ENCODE data around the gene GTSF1L. TPM values are rescaled to one million over a fixed set of nuclear protein-coding genes. Genes with fewer than 3 reads are reported as not detected.

Gene GTSF1L
- total RNA-seq, 2 donors from 2014 or later = not detected

- no peak for DNase-seq
- no peak for ATAC-seq
- intact Hi-C loops (cut with DNase I) = no loop called here
Measured at GRCh38 chr20:43722153-43722505, 4.7 kb downstream of the GTSF1L start.

- DNase-seq = no peak
- peak in 1 of 2 donors; percentile 79 for ATAC-seq
- intact Hi-C loops (cut with DNase I) = no loop called here
Measured at GRCh38 chr20:43721429-43722152, 5.2 kb downstream of the GTSF1L start.

- intact Hi-C loops (cut with DNase I) = no loop called here
- no peak for DNase-seq
- no peak for ATAC-seq
Measured at GRCh38 chr20:43721097-43721428, 5.7 kb downstream of the GTSF1L start.

- DNase-seq (no peak), ATAC-seq (no peak)
- intact Hi-C loops (cut with DNase I) = no loop called here
Measured at GRCh38 chr20:43720007-43720406, 6.8 kb downstream of the GTSF1L start.

- no peak for DNase-seq
- no peak for ATAC-seq
- intact Hi-C loops (cut with DNase I) = no loop called here
Measured at GRCh38 chr20:43717616-43717995, 9.2 kb downstream of the GTSF1L start.

GRCh38 chr20:43716757-43717615 is 9.8 kb downstream of the GTSF1L start:
- intact Hi-C loops (cut with DNase I) = no loop called here
- peak in 1 of 2 donors; percentile 64 for ATAC-seq
- DNase-seq = no peak

- ATAC-seq (no peak), DNase-seq (no peak)
- intact Hi-C loops (cut with DNase I) = no loop called here
Measured at GRCh38 chr20:43716123-43716522, 10.7 kb downstream of the GTSF1L start.

- intact Hi-C loops (cut with DNase I) = no loop called here
Measured at GRCh38 chr20:43715511-43715910, 11.3 kb downstream of the GTSF1L start.

GRCh38 chr20:43715044-43715443 is 11.8 kb downstream of the GTSF1L start:
- intact Hi-C loops (cut with DNase I) = no loop called here
- DNase-seq = no peak
- no peak for ATAC-seq

More at GRCh38 chr20:43715511-43715910, 11.3 kb downstream of the GTSF1L start:
- no peak for ATAC-seq
- DNase-seq = no peak

GRCh38 chr20:43711098-43711654 is 15.6 kb downstream of the GTSF1L start:
- intact Hi-C loops (cut with DNase I) = no loop called here
- DNase-seq (no peak), ATAC-seq (no peak)

GRCh38 chr20:43710370-43711044 is 16.3 kb downstream of the GTSF1L start:
- DNase-seq = no peak
- ATAC-seq = no peak
- intact Hi-C loops (cut with DNase I) = no loop called here

- DNase-seq = no peak
- intact Hi-C loops (cut with DNase I) = no loop called here
- no peak for ATAC-seq
Measured at GRCh38 chr20:43702502-43702901, 24.3 kb downstream of the GTSF1L start.

GRCh38 chr20:43700627-43701026 is 26.2 kb downstream of the GTSF1L start:
- intact Hi-C loops (cut with DNase I) = no loop called here
- no peak for ATAC-seq

GRCh38 chr20:43699941-43700565 is 26.7 kb downstream of the GTSF1L start:
- intact Hi-C loops (cut with DNase I) = no loop called here
- DNase-seq (no peak), ATAC-seq (no peak)

More at GRCh38 chr20:43700627-43701026, 26.2 kb downstream of the GTSF1L start:
- DNase-seq = no peak

GRCh38 chr20:43695571-43695970 is 31.2 kb downstream of the GTSF1L start:
- DNase-seq (no peak), ATAC-seq (no peak)
- intact Hi-C loops (cut with DNase I) = no loop called here

- intact Hi-C loops (cut with DNase I) = no loop called here
- DNase-seq = no peak
- no peak for ATAC-seq
Measured at GRCh38 chr20:43694763-43695162, 32.0 kb downstream of the GTSF1L start.

- peak in 1 of 2 donors; percentile 40 for ATAC-seq
- intact Hi-C loops (cut with DNase I) = no loop called here
- DNase-seq = no peak
Measured at GRCh38 chr20:43691928-43692524, 34.8 kb downstream of the GTSF1L start.

- DNase-seq (no peak), ATAC-seq (peak in 1 of 2 donors; percentile 89)
- intact Hi-C loops (cut with DNase I) = no loop called here
Measured at GRCh38 chr20:43690943-43691598, 35.7 kb downstream of the GTSF1L start.
